ENCODE data around the gene TPPP3. TPM values are rescaled to one million over a fixed set of nuclear protein-coding genes. Genes with fewer than 3 reads are reported as not detected.

The TPPP3 gene
- total and polyA plus RNA-seq, 9 of the 15 experiments (the other 6 are each of a cell fraction or from before 2014, with no cell fraction given) = 0.13 to 0.50 (median 0.36) TPM; not detected in 2

DNA sequence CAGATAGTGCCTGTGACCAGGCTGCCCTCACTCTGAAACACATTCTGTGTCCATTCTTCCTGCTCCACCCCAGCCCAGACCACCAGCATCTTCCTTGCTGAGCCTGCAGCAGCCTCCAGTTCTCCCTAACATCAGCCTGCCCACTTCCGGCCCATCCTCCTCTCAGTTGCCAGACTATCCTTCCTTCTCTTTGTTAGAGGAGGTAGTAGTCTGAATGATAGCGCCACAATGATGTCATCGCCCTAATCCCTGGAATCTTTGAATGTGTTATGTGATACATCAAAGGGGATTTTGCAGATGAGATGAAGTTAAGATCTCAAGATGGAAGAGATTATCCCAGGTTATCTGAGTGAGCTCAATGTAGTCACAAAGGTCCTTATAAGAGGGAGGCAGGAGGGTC is 26.2 kb upstream of the TPPP3 start:
- FAIRE-seq (no peak), DNase-seq (ENCODE audit: extremely low read depth in 1 of 4, low spot score in 3 of 4) (no peak), ATAC-seq (no peak)
- no peak overlapping the region for H2AFZ ChIP-seq (ENCODE audit: low read depth, low read length)
- in situ Hi-C loops (cut with MboI) = loop anchor here (25.0 kb wide), 1 partner anchor 457 kb away; the partner anchor contains the start of gene CES3
- no peak overlapping the region for H3K4me3 ChIP-seq
- no peaks in the 10 kb centered on the region for H3K36me3 ChIP-seq (ENCODE audit: control insufficient read depth, insufficient read depth, low read length)
- intact Hi-C loops (cut with micrococcal nuclease) = loop anchor here (10.0 kb wide), 1 partner anchor 55 kb away; no protein-coding TSS in a partner anchor
- no peaks in the 10 kb centered on the region; the same call in 1 of the 2 replicates for H4K20me1 ChIP-seq (replicated peaks; ENCODE audit: control insufficient read depth, insufficient read depth, low read length)
- no peaks in the 10 kb centered on the region for H3K9me3 ChIP-seq (replicated peaks; ENCODE audit: control insufficient read depth, insufficient read depth, low read depth, low read length)
- H3K4me2 ChIP-seq (ENCODE audit: insufficient read depth, low read length) = no peak overlapping the region
- WGBS (ENCODE audit: insufficient coverage, low coverage, missing lambda C conversion rate) = 3% methylated on average over 3 of the region's 3 CpGs
- peaks cover 20 to 39% of the 10 kb centered on the region in 2 experiments for H3K27me3 ChIP-seq (ENCODE audit: control insufficient read depth in 2 of 2, insufficient read depth in 2 of 2, low read length in 2 of 2)
- no peak overlapping the region for H3K27ac ChIP-seq (ENCODE audit: extremely low read depth, low read depth, low read length)
- H3K9me1 ChIP-seq (ENCODE audit: control insufficient read depth, insufficient read depth, low read length) = no peaks in the 10 kb centered on the region
- no peak overlapping the region for H3K9ac ChIP-seq (ENCODE audit: insufficient read depth in 1 of 2, low read depth in 2 of 2, low read length in 2 of 2)
- no TSS peak for BruUV-seq (replicated peaks)
- ChIA-PET CTCF (ENCODE audit: low intra/inter-chr PET ratio) (no interaction called here), POLR2A (interaction anchor here (2.4 kb wide), 1 partner anchor 9 kb away, joined by 12 read pairs; no protein-coding TSS in a partner anchor)
- no peaks in the 10 kb centered on the region for H3K79me2 ChIP-seq (ENCODE audit: control insufficient read depth, insufficient read depth, low read length)
- H3K4me1 ChIP-seq (replicated peaks in 1 of 2; ENCODE audit: control insufficient read depth in 2 of 2, insufficient read depth in 2 of 2, low read length in 2 of 2) = peaks cover 2 to 9% of the 10 kb centered on the region in 2 experiments; a peak in 4 of 5 replicates
- TF ChIP-seq ATF1 (CRISPR knock-in tag; IDR thresholded peaks at IDR 0.05) (no peak), ATF1 (tag; IDR thresholded peaks at IDR 0.05) (0 out of 2 replicates have a peak, but pooled peaks have one; percentile 10), HMGN3 (IDR thresholded peaks at IDR 0.05; ENCODE audit: borderline replicate concordance, extremely low read depth, insufficient read length, low read depth, low read length) (no peak), ZSCAN29 (IDR thresholded peaks at IDR 0.05) (no peak), HNRNPK (IDR thresholded peaks at IDR 0.05; ENCODE audit: low read depth, low read length, poor library complexity, severe bottlenecking) (no peak), ETV1 (tag; conservative IDR thresholded peaks at IDR 0.05; ENCODE audit: low read depth) (0 out of 2 replicates have a peak, but pooled peaks have one; percentile 30), CTBP1 (IDR thresholded peaks at IDR 0.05; ENCODE audit: borderline replicate concordance) (no peak), TCFL5 (CRISPR knock-in tag; conservative IDR thresholded peaks at IDR 0.05) (no peak), HLTF (IDR thresholded peaks at IDR 0.05) (no peak), ZNF3 (CRISPR knock-in tag; IDR thresholded peaks at IDR 0.05) (no peak), ATF7 (IDR thresholded peaks at IDR 0.05) (peak; percentile 67)
- TF ChIP-seq, protein P1, sequence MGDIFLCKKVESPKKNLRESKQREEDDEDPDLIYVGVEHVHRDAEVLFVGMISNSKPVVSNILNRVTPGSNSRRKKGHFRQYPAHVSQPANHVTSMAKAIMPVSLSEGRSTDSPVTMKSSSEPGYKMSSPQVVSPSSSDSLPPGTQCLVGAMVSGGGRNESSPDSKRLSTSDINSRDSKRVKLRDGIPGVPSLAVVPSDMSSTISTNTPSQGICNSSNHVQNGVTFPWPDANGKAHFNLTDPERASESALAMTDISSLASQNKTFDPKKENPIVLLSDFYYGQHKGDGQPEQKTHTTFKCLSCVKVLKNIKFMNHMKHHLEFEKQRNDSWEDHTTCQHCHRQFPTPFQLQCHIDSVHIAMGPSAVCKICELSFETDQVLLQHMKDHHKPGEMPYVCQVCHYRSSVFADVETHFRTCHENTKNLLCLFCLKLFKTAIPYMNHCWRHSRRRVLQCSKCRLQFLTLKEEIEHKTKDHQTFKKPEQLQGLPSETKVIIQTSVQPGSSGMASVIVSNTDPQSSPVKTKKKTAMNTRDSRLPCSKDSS (IDR thresholded peaks at IDR 0.05; ENCODE audit: low read depth, partially characterized antibody) = no peak
- TF ChIP-seq, protein P2, sequence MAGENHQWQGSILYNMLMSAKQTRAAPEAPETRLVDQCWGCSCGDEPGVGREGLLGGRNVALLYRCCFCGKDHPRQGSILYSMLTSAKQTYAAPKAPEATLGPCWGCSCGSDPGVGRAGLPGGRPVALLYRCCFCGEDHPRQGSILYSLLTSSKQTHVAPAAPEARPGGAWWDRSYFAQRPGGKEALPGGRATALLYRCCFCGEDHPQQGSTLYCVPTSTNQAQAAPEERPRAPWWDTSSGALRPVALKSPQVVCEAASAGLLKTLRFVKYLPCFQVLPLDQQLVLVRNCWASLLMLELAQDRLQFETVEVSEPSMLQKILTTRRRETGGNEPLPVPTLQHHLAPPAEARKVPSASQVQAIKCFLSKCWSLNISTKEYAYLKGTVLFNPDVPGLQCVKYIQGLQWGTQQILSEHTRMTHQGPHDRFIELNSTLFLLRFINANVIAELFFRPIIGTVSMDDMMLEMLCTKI (IDR thresholded peaks at IDR 0.05; ENCODE audit: partially characterized antibody) = no peak
- TF ChIP-seq, protein P3, sequence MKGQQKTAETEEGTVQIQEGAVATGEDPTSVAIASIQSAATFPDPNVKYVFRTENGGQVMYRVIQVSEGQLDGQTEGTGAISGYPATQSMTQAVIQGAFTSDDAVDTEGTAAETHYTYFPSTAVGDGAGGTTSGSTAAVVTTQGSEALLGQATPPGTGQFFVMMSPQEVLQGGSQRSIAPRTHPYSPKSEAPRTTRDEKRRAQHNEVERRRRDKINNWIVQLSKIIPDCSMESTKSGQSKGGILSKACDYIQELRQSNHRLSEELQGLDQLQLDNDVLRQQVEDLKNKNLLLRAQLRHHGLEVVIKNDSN (CRISPR knock-in tag; IDR thresholded peaks at IDR 0.05) = no peak

All from K562 (cell line).